Activated naive CD8-positive, alpha-beta T cell treated with anti-CD3 and anti-CD28 coated beads, Interleukin-2, amount 10 ng/mL, durations not matched to agents 7 days and 5 days (primary cell): Measurements from ENCODE around the gene GABRA5. TPM values are rescaled to one million over a fixed set of nuclear protein-coding genes. Genes with fewer than 3 reads are reported as not detected.

Experiments used
- total RNA-seq, 2 experiments: library from RNA; stranded (reverse); gene quantifications; one replicate each; pipeline ENCODE4 v1.2.3, GENCODE V29; 2021

Gene GABRA5
- total RNA-seq, 2 experiments from 2014 or later: not detected

Other genes with a start within 250 kb of the GABRA5 start
- not detected for gene GABRB3, start 94.0 kb upstream of the GABRA5 start, total RNA-seq
- not detected for gene GABRG3, start 104.1 kb downstream of the GABRA5 start, total RNA-seq